HG03571 (cell line): ENCODE measurements around the gene AHNAK.

Experiments
- ATAC-seq: cut with Tn5 transposase; IDR thresholded peaks from one replicate; pipeline ENCODE4 v1.9.1; 2021; ENCODE audit not compliant: unreplicated experiment

The AHNAK gene

DNA sequence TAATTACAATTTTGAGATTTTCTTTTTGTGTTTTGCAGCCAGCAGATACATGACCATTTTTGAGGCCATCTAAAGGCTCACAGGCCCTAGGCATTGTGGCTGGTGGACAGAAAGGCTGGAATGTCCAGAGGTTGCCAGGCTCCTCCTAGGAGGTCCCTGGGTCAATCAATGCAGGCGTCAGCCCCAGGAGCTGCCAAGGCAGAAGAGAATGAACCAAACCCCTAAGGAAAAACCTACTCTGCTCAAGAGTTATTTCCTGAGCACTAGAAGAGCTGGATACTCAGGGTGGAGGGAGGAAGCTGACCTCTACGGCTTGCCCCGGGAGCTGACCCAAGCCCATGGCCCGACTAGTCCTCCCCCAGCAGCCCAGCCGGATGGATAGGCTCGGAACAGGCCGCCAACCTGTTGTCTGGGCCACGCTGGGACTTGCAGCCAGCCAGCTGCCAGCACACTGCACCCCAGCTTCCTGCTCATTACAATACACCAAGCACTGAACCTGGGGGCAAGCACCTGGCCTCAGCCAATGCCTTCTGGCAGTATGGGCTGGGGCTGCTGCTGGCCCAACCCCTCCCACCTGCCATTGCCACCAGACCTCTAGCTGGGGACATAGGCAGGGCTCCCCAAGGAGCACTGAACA lies 133.4 kb downstream of the AHNAK start:
- no peak for ATAC-seq

DNA sequence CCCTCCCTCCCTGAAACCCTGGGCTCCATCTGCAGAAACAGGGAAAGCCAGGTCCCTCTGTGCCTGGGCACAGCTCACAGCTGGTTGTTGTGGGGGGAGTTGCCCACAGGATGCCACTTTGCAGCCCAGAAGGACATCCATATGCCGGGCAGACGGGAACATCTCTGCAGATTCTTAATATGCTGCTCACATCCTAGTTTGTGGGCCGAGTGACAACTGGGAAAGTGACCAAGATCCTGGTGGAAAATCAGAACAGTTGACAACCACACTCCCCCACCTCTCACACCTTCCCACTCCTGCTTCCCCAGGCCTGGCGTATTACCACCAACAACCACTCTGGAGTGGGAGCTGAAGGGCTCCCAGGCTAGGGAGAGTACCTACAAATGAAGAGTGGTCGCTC lies 135.1 kb downstream of the AHNAK start:
- no peak for ATAC-seq

DNA sequence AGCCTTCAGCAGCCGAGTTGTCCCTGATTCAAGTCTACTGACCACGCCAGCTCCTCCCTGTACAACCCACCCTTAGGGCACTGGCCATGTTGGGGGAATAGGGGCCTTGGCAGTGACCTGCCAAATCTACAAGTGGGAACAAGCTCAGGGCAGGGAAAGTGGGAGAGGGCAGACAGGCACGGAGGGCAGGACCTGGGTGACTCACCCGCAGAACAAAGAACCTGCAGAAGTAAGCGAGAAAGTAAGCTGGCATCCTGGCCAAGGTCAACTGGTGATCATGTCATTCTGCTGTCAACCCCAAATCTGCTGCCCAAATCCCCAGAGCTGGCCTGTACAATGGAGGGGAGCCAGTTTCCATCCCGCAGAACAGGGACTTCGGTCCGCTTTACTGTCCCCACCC lies 135.6 kb downstream of the AHNAK start:
- ATAC-seq: no peak

- no peak for ATAC-seq
These were observed 136.8 kb downstream of the AHNAK start for GRCh38 chr11:62409831-62410230.

DNA sequence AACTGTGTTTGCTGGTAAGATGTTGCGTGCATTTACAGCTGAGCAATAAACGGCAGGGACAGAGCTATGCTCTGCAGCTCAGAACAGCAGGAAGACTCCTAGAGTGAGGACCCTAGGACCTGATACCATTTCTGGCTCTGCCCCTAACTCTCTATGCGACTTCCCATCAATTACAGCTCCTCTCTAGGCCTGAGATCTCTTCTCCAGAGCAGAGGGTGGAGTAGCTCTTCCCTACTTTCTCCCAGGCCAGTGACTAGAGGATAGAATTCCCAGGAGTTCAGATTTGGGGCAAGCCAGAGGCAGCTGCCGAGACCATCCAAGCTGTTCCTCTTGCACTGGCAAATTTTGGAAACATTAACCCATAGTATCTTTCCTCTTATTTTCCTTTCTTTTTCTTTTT lies 140.6 kb downstream of the AHNAK start:
- ATAC-seq: no peak

- no peak for ATAC-seq
These were observed 141.7 kb downstream of the AHNAK start for GRCh38 chr11:62404901-62405300.

GRCh38 chr11:62404435-62404834 lies 142.2 kb downstream of the AHNAK start:
- ATAC-seq: no peak

GRCh38 chr11:62402960-62403730 lies 143.5 kb downstream of the AHNAK start:
- no peak for ATAC-seq

GRCh38 chr11:62402226-62402959 lies 144.2 kb downstream of the AHNAK start:
- ATAC-seq: no peak

- no peak for ATAC-seq
These were observed 144.8 kb downstream of the AHNAK start for GRCh38 chr11:62401811-62402210.

GRCh38 chr11:62401356-62401755 lies 145.2 kb downstream of the AHNAK start:
- ATAC-seq: no peak

DNA sequence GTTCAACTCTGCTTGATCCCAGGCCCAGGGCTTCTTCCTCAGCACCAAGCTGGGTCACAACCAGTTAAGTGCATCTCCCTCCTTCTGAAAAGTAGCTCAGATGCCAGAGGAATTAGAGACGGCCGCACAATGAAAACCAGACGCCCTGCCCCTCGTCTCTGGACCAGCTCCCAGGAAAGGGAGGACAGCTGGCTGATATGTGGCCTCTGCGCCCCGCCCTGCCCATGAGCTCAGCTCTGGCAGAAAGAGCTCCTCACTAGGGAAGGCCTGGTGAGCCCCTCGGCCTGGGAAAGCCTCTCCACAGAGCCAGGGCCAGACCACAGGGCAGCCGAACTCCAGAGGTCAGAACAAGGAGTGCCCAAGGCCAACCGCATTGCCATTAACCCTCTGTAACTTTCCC lies 145.8 kb downstream of the AHNAK start:
- no peak for ATAC-seq

- ATAC-seq: no peak
These were observed 146.3 kb downstream of the AHNAK start for GRCh38 chr11:62400281-62400680.

DNA sequence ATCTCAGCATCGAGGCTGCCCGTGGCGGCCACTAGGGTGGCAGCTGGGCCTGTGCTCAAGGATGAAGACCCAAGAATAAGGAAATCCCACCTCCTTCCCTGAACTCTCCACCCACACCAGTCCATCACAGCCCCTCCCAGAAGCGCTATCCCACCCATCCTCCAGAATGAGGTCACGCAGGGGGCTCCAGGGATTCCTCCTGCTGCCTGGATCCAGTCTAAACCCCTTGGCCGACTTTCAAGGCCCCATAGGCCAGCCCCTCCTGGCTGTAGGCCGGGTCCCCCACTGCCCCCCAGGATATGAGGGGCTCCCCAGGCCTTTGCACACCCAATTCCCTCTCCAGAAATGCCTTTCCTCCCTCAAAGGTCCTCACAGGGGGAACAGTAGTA lies 146.7 kb downstream of the AHNAK start:
- ATAC-seq: no peak

DNA sequence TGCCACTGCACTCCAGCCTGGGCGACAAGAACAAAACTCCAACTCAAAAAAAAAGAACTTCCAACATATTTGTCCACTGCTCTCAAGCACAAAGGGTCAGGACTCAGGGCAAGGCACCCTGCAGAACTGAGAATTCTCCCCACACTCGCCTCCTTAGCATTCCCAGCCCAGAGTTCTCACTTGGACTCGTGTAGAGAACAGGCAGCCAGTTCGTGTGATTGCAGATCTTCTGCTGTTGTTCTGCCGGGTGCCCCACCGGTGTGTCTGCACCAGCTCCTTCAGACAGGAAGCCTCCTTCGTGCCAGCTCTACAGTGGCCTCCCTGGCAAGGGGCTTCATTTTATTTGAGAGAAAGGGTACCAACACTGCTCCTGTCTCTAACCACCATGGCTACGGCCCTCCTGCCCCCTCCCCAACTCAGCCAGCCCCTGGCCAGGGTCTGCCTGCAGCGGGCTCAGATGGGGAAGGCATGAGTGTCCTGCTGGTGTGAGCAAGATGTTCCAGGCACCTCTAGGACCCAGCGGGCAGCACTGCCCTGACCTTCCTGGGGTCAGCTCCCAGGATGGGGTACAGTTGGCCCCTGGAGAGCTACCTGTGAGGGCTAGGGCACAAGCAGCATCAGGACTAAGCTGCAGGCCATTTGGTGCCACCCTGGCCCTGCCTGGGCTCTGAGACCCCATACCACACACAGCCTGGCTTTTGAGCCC lies 147.3 kb downstream of the AHNAK start:
- no peak for ATAC-seq

DNA sequence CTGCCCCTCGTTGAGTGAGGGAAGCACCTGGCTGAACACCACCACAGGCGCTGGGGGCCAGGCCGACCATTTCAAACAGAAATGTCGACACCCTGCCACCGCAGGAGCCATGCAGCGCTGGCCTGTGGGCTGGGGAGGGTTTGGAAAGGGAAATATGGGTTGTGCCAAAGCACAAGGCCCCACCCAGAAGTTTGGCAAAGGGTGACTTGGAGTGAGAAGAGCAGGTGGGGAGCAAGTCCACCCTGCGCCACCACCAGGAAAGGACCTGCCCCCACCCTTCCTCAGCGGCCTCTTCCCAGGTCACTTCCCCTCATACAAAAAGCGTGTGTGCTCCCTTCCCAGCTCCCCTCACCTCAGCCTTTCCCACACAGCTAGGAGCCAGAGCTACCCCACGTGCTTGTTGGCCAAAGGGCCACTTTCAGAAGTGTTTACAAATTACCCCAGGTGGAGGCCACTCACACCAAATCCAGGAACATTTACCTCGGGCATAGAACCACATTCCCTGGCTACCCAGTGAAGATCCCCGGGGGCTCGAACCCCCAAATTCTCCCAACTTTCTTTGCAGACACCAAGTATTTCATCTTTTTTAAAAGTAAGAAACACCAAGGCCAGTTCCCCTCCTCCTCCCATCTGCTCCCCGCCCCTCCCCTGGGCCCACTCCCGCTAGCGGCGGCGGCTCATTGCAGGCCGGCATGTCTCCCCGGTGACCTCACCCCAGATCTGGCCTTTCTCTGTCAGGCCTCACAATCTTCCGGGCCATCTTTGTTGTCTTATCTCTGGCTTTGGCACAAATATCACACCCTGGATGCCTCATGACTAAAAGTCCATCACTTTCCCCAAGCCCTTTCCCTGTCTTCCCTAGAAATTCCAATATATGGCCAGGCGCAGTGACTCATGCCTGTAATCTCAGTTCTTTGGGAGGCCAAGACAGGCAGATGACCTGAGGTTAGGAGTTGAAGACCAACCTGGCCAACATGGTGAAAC lies 148.3 kb downstream of the AHNAK start:
- no peak for ATAC-seq

DNA sequence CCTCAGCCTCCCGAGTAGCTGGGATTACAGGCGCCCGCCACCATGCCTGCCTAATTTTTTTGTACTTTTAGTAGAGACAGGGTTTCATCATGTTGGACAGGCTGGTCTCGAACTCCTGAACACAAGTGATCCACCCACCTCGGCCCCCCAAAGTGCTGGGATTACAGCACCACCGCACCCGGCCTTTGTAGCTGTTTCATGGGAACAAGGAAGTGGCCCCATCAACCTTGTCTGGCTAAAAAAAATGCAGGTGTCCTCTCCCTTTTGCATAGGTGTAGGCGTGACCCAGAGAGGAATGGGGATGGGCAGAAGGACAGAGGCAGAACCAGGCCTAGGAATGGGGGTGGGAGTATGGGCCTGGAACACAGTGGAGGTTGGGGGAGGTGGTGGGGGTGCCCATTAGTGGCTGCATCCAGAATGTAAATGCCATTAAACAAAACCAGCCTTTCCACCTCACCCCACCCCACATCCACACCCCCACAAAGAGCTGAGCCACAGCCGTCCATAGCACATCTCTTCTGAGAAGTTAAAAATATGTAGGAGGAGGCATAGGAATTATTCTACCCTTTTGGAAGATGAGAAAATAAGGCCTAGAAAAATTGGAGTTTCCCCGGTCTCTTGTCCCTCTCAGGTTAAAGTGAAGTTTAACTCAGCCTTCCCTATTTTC lies 150.6 kb downstream of the AHNAK start:
- no peak for ATAC-seq

- ATAC-seq: no peak
These were observed 151.6 kb downstream of the AHNAK start for GRCh38 chr11:62394825-62395538.

DNA sequence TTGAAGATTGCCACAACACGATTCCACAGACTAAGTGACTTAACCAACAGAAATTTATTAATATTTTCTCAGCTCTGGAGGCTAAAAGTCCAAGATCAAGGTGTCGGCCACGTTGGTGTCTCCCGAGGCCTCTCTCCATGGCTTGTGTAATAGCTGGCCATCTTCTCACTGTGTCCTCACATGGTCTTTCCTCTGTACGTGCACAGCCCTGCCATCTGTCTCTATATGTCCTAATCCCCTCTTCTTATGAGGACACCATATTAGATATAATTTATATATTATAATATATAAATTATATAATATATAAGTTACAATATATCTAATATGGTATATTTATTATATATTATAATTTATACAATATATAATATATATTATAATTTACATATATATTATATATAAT lies 152.9 kb downstream of the AHNAK start:
- no peak for ATAC-seq
